SK-N-SH treated with all-trans-retinoic acid at 6 μM for 48 hours (cell line): ENCODE results near the gene CPA1.

Experiments
- ATAC-seq: fragments of 200-7000 bp; cut with Tn5 transposase; 3 replicates; pipeline ENCODE4 v1.9.1; 2020; ENCODE audit warnings: mild to moderate bottlenecking, moderate library complexity
- ARNTL ChIP-seq: fragments of 450-650 bp; formaldehyde crosslinking; IDR thresholded peaks from 2 replicates; pipeline ENCODE4 v1.5.0; 2020; ENCODE audit warnings: low read depth, mild to moderate bottlenecking, moderate library complexity, borderline replicate concordance
- BACH2 ChIP-seq: fragments of 250-450 bp; sonication (Bioruptor Pico); IDR thresholded peaks from 2 replicates; pipeline ENCODE4 v1.9.0; 2021; ENCODE audit warnings: mild to moderate bottlenecking, borderline replicate concordance
- CREB5 ChIP-seq: fragments of 250-450 bp; sonication (Bioruptor Pico); IDR thresholded peaks from 2 replicates; pipeline ENCODE4 v1.5.1; 2020; ENCODE audit warnings: low read depth, mild to moderate bottlenecking, moderate library complexity
- CSDC2 ChIP-seq: fragments of 250-450 bp; sonication (Bioruptor Pico); IDR thresholded peaks from 2 replicates; pipeline ENCODE4 v1.5.0; 2020; ENCODE audit warnings: mild to moderate bottlenecking, moderate library complexity
- CSRNP3 ChIP-seq: fragments of 250-450 bp; sonication (Bioruptor Pico); IDR thresholded peaks from 2 replicates; pipeline ENCODE4 v1.5.1; 2021; ENCODE audit warnings: mild to moderate bottlenecking, moderate library complexity
- GLIS3 ChIP-seq: fragments of 250-450 bp; sonication (Bioruptor Pico); IDR thresholded peaks from 2 replicates; pipeline ENCODE4 v1.5.0; 2020; ENCODE audit warnings: mild to moderate bottlenecking, moderate library complexity
- ISL1 ChIP-seq: fragments of 250-450 bp; sonication (Bioruptor Pico); IDR thresholded peaks from 2 replicates; pipeline ENCODE4 v2.1.2; 2022; ENCODE audit warnings: mild to moderate bottlenecking, moderate library complexity
- OSR1 ChIP-seq: fragments of 250-450 bp; sonication (Bioruptor Pico); IDR thresholded peaks from 2 replicates; pipeline ENCODE4 v1.8.0; 2022; ENCODE audit warnings: moderate library complexity, mild to moderate bottlenecking, inconsistent platforms
- PATZ1 ChIP-seq: fragments of 250-450 bp; sonication (Bioruptor Pico); IDR thresholded peaks from 2 replicates; pipeline ENCODE4 v1.8.0; 2020; ENCODE audit warnings: mild to moderate bottlenecking, moderate library complexity, borderline replicate concordance
- POU6F1 ChIP-seq: fragments of 250-450 bp; sonication (Bioruptor Pico); IDR thresholded peaks from 2 replicates; pipeline ENCODE4 v1.8.0; 2021; ENCODE audit warnings: low read depth, mild to moderate bottlenecking, moderate library complexity, borderline replicate concordance
- PPARA ChIP-seq: fragments of 250-450 bp; sonication (Bioruptor Pico); IDR thresholded peaks from 2 replicates; pipeline ENCODE4 v1.5.0; 2020; ENCODE audit warnings: mild to moderate bottlenecking, borderline replicate concordance
- RARB ChIP-seq: fragments of 250-450 bp; sonication (Bioruptor Pico); IDR thresholded peaks from 2 replicates; pipeline ENCODE4 v1.8.0; 2021; ENCODE audit warnings: mild to moderate bottlenecking, moderate library complexity
- SNAI2 ChIP-seq: fragments of 250-450 bp; sonication (Bioruptor Pico); IDR thresholded peaks from 2 replicates; pipeline ENCODE4 v1.5.0; 2020; ENCODE audit warnings: mild to moderate bottlenecking, moderate library complexity
- TCF4 ChIP-seq: fragments of 250-450 bp; sonication (Bioruptor Pico); IDR thresholded peaks from 2 replicates; pipeline ENCODE4 v1.8.0; 2021; ENCODE audit warnings: mild to moderate bottlenecking, moderate library complexity, borderline replicate concordance
- TOX ChIP-seq: fragments of 250-450 bp; sonication (Bioruptor Pico); IDR thresholded peaks from 2 replicates; pipeline ENCODE4 v1.8.0; 2021; ENCODE audit warnings: mild to moderate bottlenecking, moderate library complexity, borderline replicate concordance
- TSHZ2 ChIP-seq: fragments of 250-450 bp; sonication (Bioruptor Pico); IDR thresholded peaks from 2 replicates; pipeline ENCODE4 v1.5.0; 2020; ENCODE audit warnings: mild to moderate bottlenecking, moderate library complexity
- ZC3H10 ChIP-seq: fragments of 250-450 bp; sonication (Bioruptor Pico); IDR thresholded peaks from 2 replicates; pipeline ENCODE4 v1.5.1; 2021; ENCODE audit warnings: mild to moderate bottlenecking, moderate library complexity
- ZFP3 ChIP-seq: fragments of 250-450 bp; sonication (Bioruptor Pico); IDR thresholded peaks from 2 replicates; pipeline ENCODE4 v1.5.0; 2020; ENCODE audit warnings: mild to moderate bottlenecking, moderate library complexity
- ZFP30 ChIP-seq: fragments of 450-650 bp; formaldehyde crosslinking; IDR thresholded peaks from 2 replicates; pipeline ENCODE4 v1.5.0; 2022; ENCODE audit warnings: mild to moderate bottlenecking, moderate library complexity
- ZNF565 ChIP-seq: fragments of 450-650 bp; formaldehyde crosslinking; conservative IDR thresholded peaks from 2 replicates; pipeline ENCODE4 v1.5.0; 2020; ENCODE audit warnings: low read depth, mild to moderate bottlenecking, moderate library complexity
- ZNF8 ChIP-seq: fragments of 450-650 bp; formaldehyde crosslinking; IDR thresholded peaks from 2 replicates; pipeline ENCODE4 v1.5.0; 2020; ENCODE audit warnings: mild to moderate bottlenecking, moderate library complexity

CPA1 gene

GRCh38 chr7:130359276-130359857 lies 20.9 kb upstream of the CPA1 start:
- no peak for ATAC-seq
- TF ChIP-seq CSDC2 (no peak), ZC3H10 (CRISPR knock-in tag) (no peak)

GRCh38 chr7:130360518-130360917 lies 19.8 kb upstream of the CPA1 start:
- TF ChIP-seq ARNTL (CRISPR knock-in tag) (no peak), ZNF565 (no peak), POU6F1 (CRISPR knock-in tag) (no peak), SNAI2 (CRISPR knock-in tag) (no peak), ZFP3 (CRISPR knock-in tag) (no peak), BACH2 (CRISPR knock-in tag) (no peak), ZNF8 (CRISPR knock-in tag) (no peak), TSHZ2 (CRISPR knock-in tag) (no peak), TOX (CRISPR knock-in tag) (no peak), RARB (CRISPR knock-in tag) (no peak), CREB5 (no peak), OSR1 (CRISPR knock-in tag) (no peak), ZFP30 (CRISPR knock-in tag) (no peak)

GRCh38 chr7:130361681-130362080 lies 18.6 kb upstream of the CPA1 start:
- ATAC-seq: no peak
- TF ChIP-seq TOX (CRISPR knock-in tag) (no peak), TSHZ2 (CRISPR knock-in tag) (no peak), BACH2 (CRISPR knock-in tag) (no peak), PATZ1 (CRISPR knock-in tag) (no peak), ISL1 (CRISPR knock-in tag) (no peak), GLIS3 (CRISPR knock-in tag) (no peak), CSRNP3 (CRISPR knock-in tag) (no peak), ZNF8 (CRISPR knock-in tag) (no peak), POU6F1 (CRISPR knock-in tag) (no peak), ZC3H10 (CRISPR knock-in tag) (no peak), ZFP30 (CRISPR knock-in tag) (no peak), ARNTL (CRISPR knock-in tag) (no peak), PPARA (no peak), ZFP3 (CRISPR knock-in tag) (no peak), OSR1 (CRISPR knock-in tag) (no peak), TCF4 (CRISPR knock-in tag) (no peak), RARB (CRISPR knock-in tag) (no peak), CSDC2 (no peak)

More at GRCh38 chr7:130360518-130360917, 19.8 kb upstream of the CPA1 start:
- ATAC-seq: no peak
